HCT116 (cell line): ENCODE measurements around the gene EPSTI1. TPM values are rescaled to one million over a fixed set of nuclear protein-coding genes. Genes with fewer than 3 reads are reported as not detected.

Experiments used
- ATAC-seq: fragments of 200-7000 bp; cut with Tn5 transposase; 2 replicates; pipeline ENCODE4 v1.9.1; 2020; ENCODE audit warnings: mild to moderate bottlenecking, moderate library complexity
- BruUV-seq: library from RNA; stranded (reverse); fragments of 400-500 nt; replicated peaks from 2 replicates; lab custom pipeline; 2021; lab: Mats Ljungman, UMichigan
- CTCF ChIA-PET: fragments of 300-600 bp; sonication (Branson Sonifier 250); formaldehyde crosslinking; loops from one replicate; lab custom pipeline; 2021; ENCODE audit warnings: antibody characterized with exemption; lab: Charles Lee
- POLR2A ChIA-PET: fragments of 300-600, 350-600 bp; sonication (Branson Sonifier 250); formaldehyde crosslinking; loops from one replicate; lab custom pipeline; 2021; ENCODE audit warnings: antibody characterized with exemption; lab: Charles Lee
- RAD21 ChIA-PET, 2 experiments: fragments of 300-600 bp; sonication (Branson Sonifier 250); formaldehyde crosslinking; loops; one replicate each; lab custom pipeline; 2023; ENCODE audit warnings: low total read pairs in 2 of 2; ENCODE audit not compliant: uncharacterized antibody in 2 of 2, unreplicated experiment in 2 of 2, low non-redundant PET in 1 of 2; lab: Charles Lee
- DNase-seq: peaks from one replicate; pipeline ENCODE4 v3.0.0-alpha.2; 2010; ENCODE audit warnings: low read depth, low spot score
- H2AFZ ChIP-seq: fragments of 200-600 bp; shearing (Covaris generic), sonication (generic); 2 replicates; pipeline ENCODE4 v1.6.1; 2017; ENCODE audit warnings: low read depth, mixed run types, mixed read lengths, antibody characterized with exemption, low read length; ENCODE audit not compliant: poor library complexity, severe bottlenecking
- H3K27ac ChIP-seq: 2 replicates; pipeline ENCODE4 v1.5.1; 2012; ENCODE audit warnings: low read depth, low read length
- H3K27me3 ChIP-seq: fragments of 200-600 bp; sonication (generic); 2 replicates; pipeline ENCODE4 v1.6.1; 2016; ENCODE audit warnings: mixed run types, low read length, mixed read lengths; ENCODE audit not compliant: insufficient read depth
- H3K36me3 ChIP-seq, 2 experiments: fragments of 200-500 bp in 1 of 2; fragments of 200-600 bp in 1 of 2; sonication (Bioruptor generic) in 1 of 2; sonication (generic) in 1 of 2; 2 replicates each; pipeline versions ENCODE4 v1.5.1 to v1.6.1; 2014 to 2016; ENCODE audit warnings: low read length in 2 of 2, inconsistent platforms in 1 of 2, mixed read lengths in 1 of 2, mixed run types in 1 of 2; ENCODE audit not compliant: insufficient read depth in 2 of 2, control insufficient read depth in 1 of 2
- H3K4me1 ChIP-seq, 2 experiments: fragments of 200-600 bp in 1 of 2; sonication (generic) in 1 of 2; 2 replicates each; pipeline versions ENCODE4 v1.5.1 to v1.6.1; 2012 to 2017; ENCODE audit warnings: low read length in 2 of 2, inconsistent platforms in 1 of 2, mild to moderate bottlenecking in 1 of 2, mixed read lengths in 1 of 2, mixed run types in 1 of 2, moderate library complexity in 1 of 2; ENCODE audit not compliant: insufficient read depth in 2 of 2, control insufficient read depth in 1 of 2
- H3K4me2 ChIP-seq: fragments of 200-600 bp; sonication (generic); 2 replicates; pipeline ENCODE4 v1.6.1; 2017; ENCODE audit warnings: mixed run types, low read length, mixed read lengths
- H3K4me3 ChIP-seq, 2 experiments: fragments of 200-600 bp in 1 of 2; sonication (generic) in 1 of 2; replicated peaks in 1 of 2; 2 replicates each; pipeline ENCODE4 v1.5.1; 2011 to 2016; ENCODE audit warnings: low read length in 2 of 2, control low read depth in 1 of 2, low read depth in 1 of 2, mild to moderate bottlenecking in 1 of 2, mixed read lengths in 1 of 2, mixed run types in 1 of 2
- H3K79me2 ChIP-seq: fragments of 200-600 bp; sonication (generic); 2 replicates; pipeline ENCODE4 v1.6.1; 2017; ENCODE audit warnings: mild to moderate bottlenecking, mixed run types, low read length, moderate library complexity, mixed read lengths; ENCODE audit not compliant: insufficient read depth
- H3K9ac ChIP-seq: fragments of 200-600 bp; sonication (generic); 2 replicates; pipeline ENCODE4 v1.6.1; 2016; ENCODE audit warnings: low read length, mixed read lengths
- H3K9me2 ChIP-seq: fragments of 200-600 bp; sonication (generic), shearing (Covaris generic); 2 replicates; pipeline ENCODE4 v1.6.1; 2017; ENCODE audit warnings: mixed run types, mild to moderate bottlenecking, moderate library complexity; ENCODE audit not compliant: insufficient read depth
- H3K9me3 ChIP-seq, 2 experiments: fragments of 200-500 bp in 1 of 2; fragments of 200-600 bp in 1 of 2; sonication (Bioruptor generic) in 1 of 2; sonication (generic) in 1 of 2; 2 replicates each; pipeline ENCODE4 v1.6.1; 2014 to 2017; ENCODE audit warnings: low read length in 2 of 2, mixed read lengths in 2 of 2, inconsistent platforms in 1 of 2, low read depth in 1 of 2, mild to moderate bottlenecking in 1 of 2, mixed run types in 1 of 2, moderate library complexity in 1 of 2; ENCODE audit not compliant: control insufficient read depth in 1 of 2, insufficient read depth in 1 of 2
- H4K20me1 ChIP-seq: fragments of 200-600 bp; sonication (generic), shearing (Covaris generic); 2 replicates; pipeline ENCODE4 v1.6.1; 2017; ENCODE audit warnings: mixed run types, mild to moderate bottlenecking, moderate library complexity; ENCODE audit not compliant: insufficient read depth
- EGR1 ChIP-seq: IDR thresholded peaks from 2 replicates; pipeline ENCODE4 v1.6.1; 2012; ENCODE audit warnings: low read depth
- ELF1 ChIP-seq: IDR thresholded peaks from 2 replicates; pipeline ENCODE4 v1.6.1; 2012; ENCODE audit warnings: low read depth, borderline replicate concordance
- FOSL1 ChIP-seq: IDR thresholded peaks from 2 replicates; pipeline ENCODE4 v1.6.1; 2012; ENCODE audit warnings: low read depth
- POLR2AphosphoS5 ChIP-seq: IDR thresholded peaks from 2 replicates; pipeline ENCODE4 v1.6.1; 2011; ENCODE audit warnings: mild to moderate bottlenecking, low read depth, low read length, moderate library complexity
- SIN3A ChIP-seq: IDR thresholded peaks from 2 replicates; pipeline ENCODE4 v1.6.1; 2012; ENCODE audit warnings: low read depth
- SP1 ChIP-seq: IDR thresholded peaks from 2 replicates; pipeline ENCODE4 v1.6.1; 2012; ENCODE audit warnings: low read depth
- SRF ChIP-seq: IDR thresholded peaks from 2 replicates; pipeline ENCODE4 v1.6.1; 2012; ENCODE audit warnings: low read depth
- intact Hi-C: fragments of 100-400 bp; cut with micrococcal nuclease; formaldehyde crosslinking; loops from 2 replicates; pipeline ENCODE4 v1.10.0; 2022
- total RNA-seq: library from RNA; stranded (reverse); gene quantifications from one replicate; pipeline ENCODE4 v1.2.1, GENCODE V29; 2021; ENCODE audit not compliant: unreplicated experiment
- TF ChIP-seq, protein P1 (sequence below), 3 experiments: fragments of 200-600 bp in 1 of 3; sonication (generic) in 1 of 3; IDR thresholded peaks in 2 of 3; conservative IDR thresholded peaks in 1 of 3; 2 replicates each; pipeline ENCODE4 v1.5.1; 2012 to 2017; ENCODE audit warnings: low read depth in 2 of 3, low read length in 2 of 3, antibody characterized with exemption in 1 of 3, borderline replicate concordance in 1 of 3, control low read depth in 1 of 3, mild to moderate bottlenecking in 1 of 3, mixed read lengths in 1 of 3, mixed run types in 1 of 3, moderate library complexity in 1 of 3; ENCODE audit not compliant: insufficient read depth in 1 of 3
- TF ChIP-seq, protein P2 (sequence below): IDR thresholded peaks from 2 replicates; pipeline ENCODE4 v1.6.1; 2012; ENCODE audit warnings: low read depth

Gene EPSTI1
- total RNA-seq, 1 experiment from 2014 or later: 0.69 TPM

DNA sequence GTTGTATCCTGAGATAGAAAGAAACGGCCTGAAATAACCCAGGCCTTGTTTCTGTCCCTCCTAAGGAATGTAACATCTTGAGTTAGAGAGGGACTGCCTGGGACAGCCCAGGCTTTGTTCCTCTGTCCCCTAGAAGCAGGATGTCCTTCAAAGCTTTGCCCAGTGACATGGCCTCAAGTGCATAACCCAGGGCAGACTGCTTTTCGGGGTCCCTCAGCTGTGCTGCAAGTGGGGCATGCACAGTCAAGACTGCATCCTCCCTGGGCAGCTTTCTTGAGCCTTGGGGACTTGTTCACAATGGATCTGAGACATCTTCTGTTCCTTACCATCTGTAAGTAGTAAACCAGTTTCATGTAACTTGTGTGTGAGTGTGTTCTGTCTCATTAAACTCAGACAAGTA is 7.5 kb upstream of the EPSTI1 start:
- TF ChIP-seq SIN3A (no peak), ELF1 (no peak)
- no peak overlapping the region for H3K4me3 ChIP-seq
- H3K36me3 ChIP-seq: no peaks in the 10 kb centered on the region
- H2AFZ ChIP-seq: no peak overlapping the region
- no peak overlapping the region for H3K4me2 ChIP-seq
- no peaks in the 10 kb centered on the region for H3K9me3 ChIP-seq
- ChIA-PET RAD21 (no interaction called here), CTCF (no interaction called here), POLR2A (no interaction called here)
- ATAC-seq: no peak
- BruUV-seq: no TSS peak
- H3K9me2 ChIP-seq: no peaks in the 10 kb centered on the region
- peaks cover 0 to 10% of the 10 kb centered on the region in 2 experiments; a peak in 2 of 4 replicates for H3K4me1 ChIP-seq
- intact Hi-C loops: no loop called here
- no peak for DNase-seq
- H3K27ac ChIP-seq: no peak overlapping the region
- no peaks in the 10 kb centered on the region for H3K79me2 ChIP-seq
- H4K20me1 ChIP-seq: no peaks in the 10 kb centered on the region
- no peak overlapping the region for H3K9ac ChIP-seq
- no peaks in the 10 kb centered on the region for H3K27me3 ChIP-seq

DNA sequence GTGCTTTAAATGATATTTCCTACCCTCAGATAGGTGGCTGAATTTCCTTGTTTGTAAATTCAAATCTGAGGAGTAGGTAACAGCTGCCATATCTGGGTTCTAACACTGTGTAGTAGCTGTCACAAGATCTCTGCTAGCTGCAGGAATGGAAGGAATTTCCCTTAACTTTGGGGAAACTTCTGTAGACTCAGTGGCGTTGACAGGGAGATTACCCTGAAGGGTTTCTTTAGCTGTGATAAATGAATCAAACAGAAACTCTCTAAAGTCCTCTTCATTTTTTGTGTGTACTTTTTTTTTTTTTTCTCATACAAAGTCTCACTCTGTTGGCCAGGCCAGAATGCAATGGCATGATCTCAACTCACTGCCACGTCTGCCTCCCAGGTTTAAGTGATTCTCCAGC is 5.3 kb upstream of the EPSTI1 start:
- no peaks in the 10 kb centered on the region for H3K9me3 ChIP-seq
- H4K20me1 ChIP-seq: no peaks in the 10 kb centered on the region
- TF ChIP-seq, protein P1, sequence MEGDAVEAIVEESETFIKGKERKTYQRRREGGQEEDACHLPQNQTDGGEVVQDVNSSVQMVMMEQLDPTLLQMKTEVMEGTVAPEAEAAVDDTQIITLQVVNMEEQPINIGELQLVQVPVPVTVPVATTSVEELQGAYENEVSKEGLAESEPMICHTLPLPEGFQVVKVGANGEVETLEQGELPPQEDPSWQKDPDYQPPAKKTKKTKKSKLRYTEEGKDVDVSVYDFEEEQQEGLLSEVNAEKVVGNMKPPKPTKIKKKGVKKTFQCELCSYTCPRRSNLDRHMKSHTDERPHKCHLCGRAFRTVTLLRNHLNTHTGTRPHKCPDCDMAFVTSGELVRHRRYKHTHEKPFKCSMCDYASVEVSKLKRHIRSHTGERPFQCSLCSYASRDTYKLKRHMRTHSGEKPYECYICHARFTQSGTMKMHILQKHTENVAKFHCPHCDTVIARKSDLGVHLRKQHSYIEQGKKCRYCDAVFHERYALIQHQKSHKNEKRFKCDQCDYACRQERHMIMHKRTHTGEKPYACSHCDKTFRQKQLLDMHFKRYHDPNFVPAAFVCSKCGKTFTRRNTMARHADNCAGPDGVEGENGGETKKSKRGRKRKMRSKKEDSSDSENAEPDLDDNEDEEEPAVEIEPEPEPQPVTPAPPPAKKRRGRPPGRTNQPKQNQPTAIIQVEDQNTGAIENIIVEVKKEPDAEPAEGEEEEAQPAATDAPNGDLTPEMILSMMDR (IDR thresholded peaks at IDR 0.05 in 2 of 3, conservative IDR thresholded peaks at IDR 0.05 in 1 of 3; ENCODE audit: borderline replicate concordance in 1 of 3, insufficient read depth in 1 of 3, low read depth in 2 of 3, low read length in 2 of 3): no peak
- TF ChIP-seq POLR2AphosphoS5: no peak
- TF ChIP-seq EGR1: no peak
- TF ChIP-seq SP1: no peak
- no peak for TF ChIP-seq FOSL1
- TF ChIP-seq SRF: no peak
- TF ChIP-seq, protein P2, sequence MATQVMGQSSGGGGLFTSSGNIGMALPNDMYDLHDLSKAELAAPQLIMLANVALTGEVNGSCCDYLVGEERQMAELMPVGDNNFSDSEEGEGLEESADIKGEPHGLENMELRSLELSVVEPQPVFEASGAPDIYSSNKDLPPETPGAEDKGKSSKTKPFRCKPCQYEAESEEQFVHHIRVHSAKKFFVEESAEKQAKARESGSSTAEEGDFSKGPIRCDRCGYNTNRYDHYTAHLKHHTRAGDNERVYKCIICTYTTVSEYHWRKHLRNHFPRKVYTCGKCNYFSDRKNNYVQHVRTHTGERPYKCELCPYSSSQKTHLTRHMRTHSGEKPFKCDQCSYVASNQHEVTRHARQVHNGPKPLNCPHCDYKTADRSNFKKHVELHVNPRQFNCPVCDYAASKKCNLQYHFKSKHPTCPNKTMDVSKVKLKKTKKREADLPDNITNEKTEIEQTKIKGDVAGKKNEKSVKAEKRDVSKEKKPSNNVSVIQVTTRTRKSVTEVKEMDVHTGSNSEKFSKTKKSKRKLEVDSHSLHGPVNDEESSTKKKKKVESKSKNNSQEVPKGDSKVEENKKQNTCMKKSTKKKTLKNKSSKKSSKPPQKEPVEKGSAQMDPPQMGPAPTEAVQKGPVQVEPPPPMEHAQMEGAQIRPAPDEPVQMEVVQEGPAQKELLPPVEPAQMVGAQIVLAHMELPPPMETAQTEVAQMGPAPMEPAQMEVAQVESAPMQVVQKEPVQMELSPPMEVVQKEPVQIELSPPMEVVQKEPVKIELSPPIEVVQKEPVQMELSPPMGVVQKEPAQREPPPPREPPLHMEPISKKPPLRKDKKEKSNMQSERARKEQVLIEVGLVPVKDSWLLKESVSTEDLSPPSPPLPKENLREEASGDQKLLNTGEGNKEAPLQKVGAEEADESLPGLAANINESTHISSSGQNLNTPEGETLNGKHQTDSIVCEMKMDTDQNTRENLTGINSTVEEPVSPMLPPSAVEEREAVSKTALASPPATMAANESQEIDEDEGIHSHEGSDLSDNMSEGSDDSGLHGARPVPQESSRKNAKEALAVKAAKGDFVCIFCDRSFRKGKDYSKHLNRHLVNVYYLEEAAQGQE: no peak
- TF ChIP-seq, all 23 proteins: peak for 0
- peaks cover 0 to 15% of the 10 kb centered on the region in 2 experiments; a peak in 2 of 4 replicates for H3K4me1 ChIP-seq
- DNase-seq: no peak
- H2AFZ ChIP-seq: no peak overlapping the region
- ATAC-seq: no peak
- BruUV-seq: no TSS peak
- no peak overlapping the region for H3K4me3 ChIP-seq
- no peak overlapping the region for H3K9ac ChIP-seq
- H3K4me2 ChIP-seq: no peak overlapping the region
- intact Hi-C loops: no loop called here
- ChIA-PET CTCF (no interaction called here), RAD21 (no interaction called here), POLR2A (no interaction called here)
- no peaks in the 10 kb centered on the region for H3K27me3 ChIP-seq
- no peaks in the 10 kb centered on the region for H3K79me2 ChIP-seq
- H3K9me2 ChIP-seq: no peaks in the 10 kb centered on the region
- no peak overlapping the region for H3K27ac ChIP-seq
- H3K36me3 ChIP-seq: no peaks in the 10 kb centered on the region
